Activated CD4-positive, alpha-beta memory T cell treated with anti-CD3 and anti-CD28 coated beads for 36 hours (primary cell): Measurements from ENCODE around the gene AHNAK2. TPM values are rescaled to one million over a fixed set of nuclear protein-coding genes. Genes with fewer than 3 reads are reported as not detected.

Experiments
- CTCF ChIA-PET: fragments of 350-600 bp; sonication (Branson Sonifier 250); formaldehyde crosslinking; loops from one replicate; lab custom pipeline; 2021; ENCODE audit warnings: antibody characterized with exemption, inconsistent platforms; lab: Charles Lee
- POLR2A ChIA-PET: fragments of 350-600 bp; sonication (Branson Sonifier 250); formaldehyde crosslinking; loops from one replicate; lab custom pipeline; 2021; ENCODE audit warnings: antibody characterized with exemption; lab: Charles Lee
- DNase-seq: peaks from one replicate; pipeline ENCODE4 v3.0.0-alpha.2; 2020
- H3K27ac Mint-ChIP-seq: one replicate; pipeline ENCODE4 v1.8.0; 2021; ENCODE audit warnings: mixed read lengths
- H3K27me3 Mint-ChIP-seq: one replicate; pipeline ENCODE4 v1.8.0; 2021; ENCODE audit warnings: mixed read lengths
- H3K36me3 Mint-ChIP-seq: one replicate; pipeline ENCODE4 v1.8.0; 2021; ENCODE audit warnings: mixed read lengths
- H3K4me1 Mint-ChIP-seq: one replicate; pipeline ENCODE4 v1.8.0; 2021; ENCODE audit warnings: low read depth, mixed read lengths
- H3K4me3 Mint-ChIP-seq: one replicate; pipeline ENCODE4 v1.8.0; 2021; ENCODE audit warnings: mild to moderate bottlenecking, mixed read lengths
- H3K9me3 Mint-ChIP-seq: one replicate; pipeline ENCODE4 v1.8.0; 2021; ENCODE audit warnings: mixed read lengths
- intact Hi-C: fragments of 100-400 bp; cut with micrococcal nuclease; formaldehyde crosslinking; loops from one replicate; pipeline ENCODE4 v1.15.1; 2023
- total RNA-seq, 2 experiments: library from RNA; stranded (reverse); gene quantifications; one replicate each; pipeline ENCODE4 v1.2.3, GENCODE V29; 2021

The AHNAK2 gene
- total RNA-seq, 2 experiments from 2014 or later, result 0.02 to 0.05 TPM

DNA sequence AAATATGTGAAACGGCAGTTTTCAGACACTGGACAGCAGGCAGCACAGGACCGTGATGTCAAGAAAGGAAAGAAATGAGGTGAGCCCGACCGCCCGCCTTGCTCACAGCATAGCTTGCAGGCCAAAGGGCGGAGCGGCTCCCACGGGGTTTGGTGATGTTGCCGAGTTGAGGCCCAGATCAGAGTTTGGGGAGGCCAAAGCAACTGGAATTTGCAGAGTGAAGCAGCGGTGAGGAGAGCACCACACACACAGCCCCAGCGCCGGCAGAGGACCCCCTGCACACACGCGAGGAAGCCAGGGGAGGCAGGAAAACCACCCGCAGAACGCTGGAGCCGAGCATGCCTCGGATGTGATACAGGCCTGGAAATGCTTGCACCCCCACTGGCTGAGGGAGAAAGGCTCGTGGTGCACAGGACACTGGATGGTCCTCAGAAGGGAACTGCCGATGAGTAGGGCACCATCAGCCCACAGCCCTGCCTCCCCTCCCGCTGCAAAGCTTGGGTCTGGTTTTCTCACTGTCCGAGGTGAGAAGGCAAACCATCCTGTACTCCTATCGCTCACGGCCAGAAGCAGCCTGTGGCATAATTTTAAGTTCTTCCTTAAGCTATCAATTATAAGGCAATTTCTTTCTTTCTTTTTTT, 79.2 kb downstream of the AHNAK2 start:
- H3K4me3 Mint-ChIP-seq, result no peak overlapping the region
- no peaks in the 10 kb centered on the region for H3K9me3 Mint-ChIP-seq
- POLR2A ChIA-PET, result no interaction called here
- DNase-seq, result no peak
- intact Hi-C loops, result loop anchor here (5.0 kb wide), 1 partner anchor 78 kb away; the partner anchor contains the start of gene AHNAK2
- peaks cover 7% of the 10 kb centered on the region for H3K27me3 Mint-ChIP-seq
- H3K27ac Mint-ChIP-seq, result no peak overlapping the region
- no peaks in the 10 kb centered on the region for H3K36me3 Mint-ChIP-seq
- CTCF ChIA-PET, result interaction anchor here (0.8 to 1.5 kb wide), 3 partner anchors 34 to 146 kb away, joined by 3 to 5 read pairs (median 4); no protein-coding TSS in a partner anchor
- peaks cover 8% of the 10 kb centered on the region for H3K4me1 Mint-ChIP-seq

DNA sequence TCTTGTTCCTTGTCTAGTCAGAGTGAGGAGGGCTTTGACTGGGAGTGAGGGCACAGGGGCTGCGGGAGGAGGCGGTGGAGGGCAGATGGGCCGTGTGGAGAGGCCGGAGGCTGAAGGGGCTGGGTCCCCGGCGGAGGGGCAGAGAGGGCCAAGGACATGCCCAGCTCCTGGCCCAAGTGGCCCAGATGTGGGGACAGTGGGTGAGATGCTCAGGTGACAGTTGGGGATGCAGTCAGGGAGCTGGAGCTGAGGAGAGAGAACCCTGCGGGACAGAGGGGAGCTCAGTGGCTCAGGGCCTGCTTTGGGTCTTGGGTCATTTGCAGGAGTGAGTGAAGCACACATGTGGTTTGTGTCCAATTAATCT, 80.0 kb downstream of the AHNAK2 start:
- no peak for DNase-seq
- no peak overlapping the region for H3K4me3 Mint-ChIP-seq
- peaks cover 2% of the 10 kb centered on the region for H3K27me3 Mint-ChIP-seq
- peaks cover 8% of the 10 kb centered on the region for H3K4me1 Mint-ChIP-seq
- no peaks in the 10 kb centered on the region for H3K9me3 Mint-ChIP-seq
- intact Hi-C loops, result loop anchor here (5.0 kb wide), 1 partner anchor 79 kb away; the partner anchor contains the start of gene AHNAK2
- no peak overlapping the region for H3K27ac Mint-ChIP-seq
- no peaks in the 10 kb centered on the region for H3K36me3 Mint-ChIP-seq
- ChIA-PET POLR2A (no interaction called here), CTCF (interaction anchor here (0.8 to 1.5 kb wide), 3 partner anchors 35 to 147 kb away, joined by 3 to 5 read pairs (median 4); no protein-coding TSS in a partner anchor)

DNA sequence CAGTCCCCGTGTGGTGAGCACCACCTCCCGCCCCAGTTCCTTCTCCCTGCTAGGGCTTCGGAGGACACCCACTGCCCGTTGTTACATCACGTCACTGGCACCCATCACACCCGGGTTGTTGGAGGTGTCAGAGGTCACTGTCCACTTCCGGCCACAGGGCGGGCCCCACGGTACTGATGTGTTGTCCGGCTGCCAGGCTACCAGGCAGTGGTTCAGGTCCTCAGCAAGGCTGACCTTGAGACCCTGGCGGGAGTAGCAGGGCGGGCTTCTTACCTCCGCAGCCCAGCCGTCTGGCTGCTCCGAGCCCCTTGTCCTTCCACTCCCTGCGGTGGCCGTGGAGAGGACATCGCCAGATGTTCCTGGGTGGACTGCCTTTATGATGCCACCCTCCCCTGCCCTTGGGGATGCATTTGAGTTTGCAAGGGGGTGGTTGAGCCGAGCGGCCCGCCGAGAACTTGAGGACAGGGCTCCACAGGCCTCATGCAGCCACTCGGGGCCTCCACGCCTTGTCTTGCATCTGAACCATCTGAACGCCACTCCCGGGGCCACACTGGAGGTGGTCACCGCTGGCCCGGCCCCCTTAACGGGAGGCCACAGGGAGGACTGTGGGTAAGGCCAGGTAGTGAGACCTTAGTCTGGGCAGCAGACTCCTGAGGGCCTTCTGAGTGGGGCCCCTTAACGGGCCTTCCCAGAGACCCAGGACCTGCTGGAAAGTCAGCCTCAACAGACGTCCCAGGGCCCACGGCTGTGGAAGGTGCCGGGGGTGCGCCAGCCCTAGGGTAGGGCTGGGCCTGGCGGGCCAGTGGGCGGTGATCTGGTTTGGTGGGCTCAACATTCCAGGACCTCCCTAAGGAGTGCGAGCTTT, 80.6 kb downstream of the AHNAK2 start:
- CTCF ChIA-PET, result interaction anchor here (0.8 to 1.5 kb wide), 4 partner anchors 11 to 148 kb away, joined by 3 to 5 read pairs (median 4); no protein-coding TSS in a partner anchor
- Mint-ChIP-seq H3K27me3 (peaks cover 1% of the 10 kb centered on the region), H3K36me3 (no peaks in the 10 kb centered on the region), H3K27ac (no peak overlapping the region), H3K9me3 (no peaks in the 10 kb centered on the region), H3K4me1 (peaks cover 8% of the 10 kb centered on the region), H3K4me3 (no peak overlapping the region)
- no peak for DNase-seq
- POLR2A ChIA-PET, result no interaction called here
- intact Hi-C loops, result loop anchor here (5.0 kb wide), 1 partner anchor 80 kb away; the partner anchor contains the start of gene AHNAK2

DNA sequence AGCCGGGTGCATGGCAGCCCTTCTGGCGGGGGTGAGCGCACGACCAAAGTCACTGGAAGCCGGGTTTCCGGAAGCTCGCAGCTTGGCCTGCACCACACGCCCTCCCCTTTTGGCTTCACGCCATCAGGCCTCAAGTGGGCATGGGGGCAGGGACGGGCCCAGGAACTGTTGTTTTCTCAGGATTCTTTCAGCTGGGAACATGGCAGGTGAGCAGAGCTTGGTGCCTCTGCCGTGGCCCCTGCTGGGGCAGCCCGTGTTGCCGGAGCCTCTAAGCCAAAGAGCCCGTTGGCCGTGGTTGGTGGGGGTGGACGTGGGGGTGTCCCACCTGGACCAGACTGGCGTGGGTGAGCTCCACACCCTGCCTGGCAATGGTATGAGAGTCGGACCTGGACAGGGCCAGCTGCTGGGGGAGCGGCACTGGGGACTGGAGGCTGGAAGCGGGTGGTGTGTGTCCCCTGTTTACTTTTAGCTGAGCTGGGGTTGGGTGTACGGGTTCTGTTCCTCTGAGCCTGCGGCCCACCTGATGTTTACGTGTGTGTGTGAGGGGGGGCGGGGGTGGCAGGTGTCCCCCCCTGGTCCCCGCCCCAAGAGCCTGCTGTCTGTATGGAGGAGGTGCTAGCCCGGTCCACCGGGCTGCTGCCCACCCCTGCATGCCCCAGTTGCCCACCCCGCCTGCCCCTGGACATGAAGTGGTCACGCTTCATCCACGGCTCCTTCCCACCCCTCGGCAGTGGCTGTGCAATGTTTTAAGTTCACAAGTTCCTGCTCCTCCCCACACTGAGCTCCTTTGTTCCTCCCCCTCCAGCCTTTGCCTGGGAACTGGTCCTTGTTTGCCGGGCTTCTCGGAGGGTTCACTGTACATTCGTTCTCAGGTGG, 82.2 kb downstream of the AHNAK2 start:
- DNase-seq, result no peak
- Mint-ChIP-seq H3K36me3 (no peaks in the 10 kb centered on the region), H3K27ac (no peak overlapping the region), H3K27me3 (peaks cover 1% of the 10 kb centered on the region), H3K4me3 (no peak overlapping the region), H3K9me3 (no peaks in the 10 kb centered on the region), H3K4me1 (peaks cover 5% of the 10 kb centered on the region)
- intact Hi-C loops, result loop anchor here (5.0 kb wide), 1 partner anchor 81 kb away; the partner anchor contains the start of gene AHNAK2
- POLR2A ChIA-PET, result no interaction called here
- CTCF ChIA-PET, result interaction anchor here (0.5 to 1.5 kb wide), 4 partner anchors 9 to 537 kb away, joined by 3 to 6 read pairs (median 4); partner anchors contain the start of gene CLBA1

DNA sequence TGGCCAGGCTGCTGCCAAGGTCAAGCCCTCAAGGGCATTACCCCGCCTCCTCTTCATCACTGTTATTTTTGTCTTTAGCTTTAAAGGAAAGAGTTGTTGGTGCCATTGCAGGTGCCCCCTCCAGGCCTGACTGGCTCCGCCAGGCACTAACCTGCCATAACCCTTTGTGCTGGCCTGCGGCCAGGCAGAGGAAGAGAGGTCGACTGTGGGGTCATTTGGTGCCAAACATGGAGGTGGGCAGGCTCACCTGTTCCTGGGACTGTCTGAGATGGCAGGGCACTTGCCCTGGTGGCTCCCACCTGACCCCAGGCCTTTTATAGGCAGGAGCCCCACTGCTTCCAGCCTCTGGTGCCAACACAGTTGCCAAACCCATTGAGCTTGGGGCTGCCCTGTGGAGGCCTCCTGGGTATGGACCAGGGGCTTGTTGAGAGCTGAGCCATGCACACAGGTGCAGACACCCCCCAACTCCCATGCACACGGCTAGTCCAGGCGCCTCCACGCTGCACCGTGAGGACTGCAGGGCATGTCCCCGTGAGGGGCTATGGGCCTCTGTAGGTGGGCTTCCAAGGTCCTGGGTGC, 82.9 kb downstream of the AHNAK2 start:
- CTCF ChIA-PET, result interaction anchor here (0.5 to 1.3 kb wide), 3 partner anchors 151 to 537 kb away, joined by 4 to 6 read pairs (median 4); no protein-coding TSS in a partner anchor
- peaks cover 1% of the 10 kb centered on the region for H3K27me3 Mint-ChIP-seq

DNA sequence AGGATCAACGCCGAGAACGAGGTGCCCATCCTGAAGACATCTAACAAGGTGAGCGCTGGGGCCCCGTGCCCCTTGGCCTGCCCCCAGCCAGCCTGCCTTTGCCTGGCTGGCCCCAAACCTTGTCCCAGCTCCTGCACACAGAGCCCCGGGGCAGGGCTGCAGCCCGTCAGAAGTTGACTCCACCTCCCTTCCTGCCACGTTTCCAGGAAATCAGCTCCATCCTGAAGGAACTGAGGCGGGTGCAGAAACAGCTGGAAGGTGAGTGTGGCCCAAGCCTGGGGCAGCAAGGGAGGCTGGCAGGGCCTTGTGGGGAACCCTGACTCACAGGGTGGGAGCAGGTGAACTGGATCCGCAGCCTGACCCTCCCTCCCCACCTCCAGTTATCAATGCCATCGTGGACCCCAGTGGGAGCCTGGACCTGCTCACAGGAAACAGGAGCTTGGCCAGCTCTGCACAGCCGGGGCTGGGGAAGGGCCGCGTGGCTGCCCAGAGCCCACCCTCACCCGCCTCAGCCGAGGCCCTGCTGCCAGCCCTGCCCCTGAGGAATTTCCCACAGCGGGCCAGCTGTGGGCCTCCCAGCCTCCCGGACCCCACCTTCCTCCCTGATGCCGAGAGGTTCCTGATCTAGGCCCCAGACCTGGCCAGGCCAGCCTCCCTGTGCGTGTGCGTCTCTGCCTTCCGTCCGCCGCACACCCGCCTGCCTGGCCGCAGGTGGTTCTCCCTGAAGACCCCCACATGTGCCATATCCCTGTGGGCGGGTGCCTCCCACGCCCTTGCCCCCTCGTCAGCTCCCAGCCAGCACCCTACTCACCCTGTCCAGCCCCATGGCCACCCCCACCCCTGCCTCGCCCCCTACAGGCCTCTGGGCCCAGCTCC, 83.6 kb downstream of the AHNAK2 start:
- H3K9me3 Mint-ChIP-seq, result no peaks in the 10 kb centered on the region
- peaks cover 1% of the 10 kb centered on the region for H3K27me3 Mint-ChIP-seq
- H3K4me1 Mint-ChIP-seq, result peaks cover 4% of the 10 kb centered on the region
- no peaks in the 10 kb centered on the region for H3K36me3 Mint-ChIP-seq
- CTCF ChIA-PET, result interaction anchor here (0.6 to 1.2 kb wide), 4 partner anchors 21 to 181 kb away, joined by 3 to 6 read pairs (median 4); no protein-coding TSS in a partner anchor
- intact Hi-C loops, result loop anchor here (5.0 kb wide), 1 partner anchor 83 kb away; the partner anchor contains the start of gene AHNAK2
- no peak for DNase-seq
- H3K27ac Mint-ChIP-seq, result no peak overlapping the region
- H3K4me3 Mint-ChIP-seq, result no peak overlapping the region
- POLR2A ChIA-PET, result no interaction called here

More for the DNA sequence above, 82.9 kb downstream of the AHNAK2 start:
- Mint-ChIP-seq H3K9me3 (no peaks in the 10 kb centered on the region), H3K36me3 (no peaks in the 10 kb centered on the region), H3K4me3 (no peak overlapping the region), H3K27ac (no peak overlapping the region), H3K4me1 (peaks cover 4% of the 10 kb centered on the region)
- POLR2A ChIA-PET, result no interaction called here
- intact Hi-C loops, result loop anchor here (5.0 kb wide), 1 partner anchor 82 kb away; the partner anchor contains the start of gene AHNAK2
- DNase-seq, result no peak

DNA sequence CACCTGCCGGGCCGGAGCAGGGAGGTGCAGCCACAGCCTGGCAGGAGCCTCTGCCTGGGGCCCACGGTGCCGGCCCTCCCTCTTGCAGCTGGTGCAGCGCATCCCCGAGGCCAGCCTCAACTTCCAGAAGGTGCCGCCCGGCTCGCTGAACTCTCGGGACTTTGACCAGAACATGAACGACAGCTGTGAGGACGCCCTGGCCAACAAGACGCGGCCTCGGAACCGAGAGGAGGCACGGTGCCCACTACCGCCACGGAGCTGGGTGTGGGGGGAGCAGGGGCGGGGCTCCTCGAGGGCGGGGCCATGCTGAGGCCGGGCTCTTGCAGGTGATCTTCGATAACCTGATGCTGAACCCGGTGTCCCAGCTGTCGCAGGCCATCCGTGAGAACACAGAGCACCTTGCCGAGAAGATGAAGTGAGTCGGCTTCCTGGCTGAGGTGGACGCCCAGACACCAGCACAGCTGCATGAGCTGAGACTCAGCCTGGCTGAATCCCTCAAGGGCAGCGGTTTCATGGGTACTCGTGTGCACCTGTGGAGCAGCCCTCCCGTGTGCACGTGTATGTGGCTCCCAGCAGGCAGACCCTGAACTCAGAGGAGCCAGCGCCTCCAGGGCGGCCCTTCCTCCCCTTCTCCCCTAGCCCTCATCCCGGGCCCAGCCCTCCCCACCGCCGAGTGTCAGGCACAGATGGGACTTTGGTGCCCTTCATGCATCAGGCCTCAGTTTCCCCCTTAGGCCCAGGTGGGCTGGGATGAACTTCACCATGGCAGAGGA, 84.6 kb downstream of the AHNAK2 start:
- Mint-ChIP-seq H3K9me3 (no peaks in the 10 kb centered on the region), H3K27me3 (peaks cover 1% of the 10 kb centered on the region), H3K4me3 (no peak overlapping the region), H3K4me1 (peaks cover 4% of the 10 kb centered on the region), H3K36me3 (no peaks in the 10 kb centered on the region), H3K27ac (no peak overlapping the region)
- no peak for DNase-seq
- ChIA-PET CTCF (interaction anchor here (0.6 to 0.7 kb wide), 3 partner anchors 22 to 182 kb away, joined by 3 to 6 read pairs (median 3); no protein-coding TSS in a partner anchor), POLR2A (no interaction called here)
- intact Hi-C loops, result no loop called here

DNA sequence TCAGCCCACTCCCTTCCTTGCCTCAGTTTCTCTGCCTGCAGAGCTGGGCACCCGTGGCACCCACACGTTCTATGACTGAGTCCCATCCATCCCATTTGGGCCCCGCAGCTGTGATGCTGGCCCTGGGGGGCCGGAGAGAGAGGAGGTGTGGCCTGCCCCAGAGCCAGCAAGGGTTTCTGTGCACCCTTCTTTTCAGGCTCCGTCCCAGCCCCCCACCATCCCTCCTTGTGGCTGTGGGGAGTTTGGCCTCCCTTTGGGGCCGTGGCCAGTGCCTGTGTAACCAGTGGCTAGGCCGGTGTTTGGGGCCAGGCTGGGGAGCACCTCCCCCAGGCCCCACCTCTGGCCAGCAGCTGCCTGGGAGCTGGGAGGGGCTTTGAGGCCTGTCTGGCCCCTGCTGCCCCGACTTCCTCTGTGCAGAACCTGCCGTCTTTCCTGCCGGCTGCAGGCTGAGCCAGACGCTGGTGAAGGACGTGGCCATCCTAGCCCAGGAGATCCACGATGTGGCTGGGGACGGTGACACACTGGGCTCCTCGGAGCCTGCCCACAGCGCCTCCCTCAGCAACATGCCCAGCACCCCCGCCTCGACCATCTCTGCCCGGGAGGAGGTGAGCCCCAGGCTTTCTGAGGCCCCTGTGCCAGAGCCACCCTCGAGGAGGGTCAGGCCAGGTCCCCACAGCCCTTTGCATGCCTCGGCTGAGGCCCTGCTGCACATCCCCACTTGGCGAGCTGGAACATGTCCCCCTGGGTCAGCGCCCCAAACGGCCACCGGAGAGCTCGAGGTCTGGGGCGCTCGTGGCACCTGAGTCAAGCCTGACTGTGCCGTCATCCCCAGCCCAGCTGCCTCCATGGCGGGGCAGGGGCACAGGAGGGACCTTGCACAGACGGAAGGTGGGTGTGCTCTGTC, 85.4 kb downstream of the AHNAK2 start:
- CTCF ChIA-PET, result no interaction called here
- Mint-ChIP-seq H3K36me3 (no peaks in the 10 kb centered on the region), H3K27me3 (no peaks in the 10 kb centered on the region), H3K9me3 (no peaks in the 10 kb centered on the region), H3K4me1 (peaks cover 4% of the 10 kb centered on the region), H3K27ac (no peak overlapping the region), H3K4me3 (no peak overlapping the region)
- DNase-seq, result no peak
- POLR2A ChIA-PET, result no interaction called here
- intact Hi-C loops, result no loop called here
